ENCODE measurements around the gene NDE1. TPM values are rescaled to one million over a fixed set of nuclear protein-coding genes. Genes with fewer than 3 reads are reported as not detected.
"Not testable (repeated sequence)": the region's sequence is repeated elsewhere in the genome, so short reads cannot be mapped to it uniquely, and the experiment has no call there.

NDE1 gene
- total RNA-seq, 1 donor from 2014 or later, result 3.4 TPM

GRCh38 chr16:15618392-15618791 is 31.7 kb upstream of the NDE1 start:
- no peak for ATAC-seq
- DNase-seq (ENCODE audit: low spot score), result no peak

DNA sequence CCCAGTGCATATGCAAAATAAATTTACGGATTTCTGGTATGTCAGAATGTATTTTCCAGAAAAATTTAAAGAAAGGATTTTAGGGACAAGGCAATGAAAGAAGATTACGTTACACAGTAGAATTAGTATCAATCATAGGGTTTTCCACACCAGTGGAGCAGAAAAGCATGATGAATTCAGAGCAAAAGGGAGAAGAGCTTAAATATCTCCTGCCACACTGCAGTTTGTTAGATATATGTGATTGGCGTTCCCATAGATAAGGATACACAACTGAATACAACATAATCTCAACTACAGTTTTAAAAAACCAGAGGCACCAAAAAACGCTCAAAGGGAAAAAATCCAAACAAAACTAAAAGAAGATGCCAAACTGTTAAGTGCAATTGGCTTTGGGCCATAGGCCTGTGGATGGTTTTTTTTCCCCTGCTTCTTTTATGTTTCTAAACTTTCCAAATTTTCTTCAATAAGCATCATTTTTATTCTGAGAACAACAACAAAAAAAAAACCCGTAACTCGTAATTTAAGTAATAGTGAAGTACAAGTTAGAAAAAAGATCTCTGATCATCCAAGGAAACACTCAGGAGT is 29.3 kb upstream of the NDE1 start:
- ATAC-seq (no peak), DNase-seq (ENCODE audit: low spot score) (no peak)

- DNase-seq (ENCODE audit: low spot score) (no peak), ATAC-seq (no peak)
Measured at GRCh38 chr16:15621456-15621855, 28.6 kb upstream of the NDE1 start.

- no peak for DNase-seq (ENCODE audit: low spot score)
- no peak for ATAC-seq
Measured at GRCh38 chr16:15621889-15622288, 28.2 kb upstream of the NDE1 start.

DNA sequence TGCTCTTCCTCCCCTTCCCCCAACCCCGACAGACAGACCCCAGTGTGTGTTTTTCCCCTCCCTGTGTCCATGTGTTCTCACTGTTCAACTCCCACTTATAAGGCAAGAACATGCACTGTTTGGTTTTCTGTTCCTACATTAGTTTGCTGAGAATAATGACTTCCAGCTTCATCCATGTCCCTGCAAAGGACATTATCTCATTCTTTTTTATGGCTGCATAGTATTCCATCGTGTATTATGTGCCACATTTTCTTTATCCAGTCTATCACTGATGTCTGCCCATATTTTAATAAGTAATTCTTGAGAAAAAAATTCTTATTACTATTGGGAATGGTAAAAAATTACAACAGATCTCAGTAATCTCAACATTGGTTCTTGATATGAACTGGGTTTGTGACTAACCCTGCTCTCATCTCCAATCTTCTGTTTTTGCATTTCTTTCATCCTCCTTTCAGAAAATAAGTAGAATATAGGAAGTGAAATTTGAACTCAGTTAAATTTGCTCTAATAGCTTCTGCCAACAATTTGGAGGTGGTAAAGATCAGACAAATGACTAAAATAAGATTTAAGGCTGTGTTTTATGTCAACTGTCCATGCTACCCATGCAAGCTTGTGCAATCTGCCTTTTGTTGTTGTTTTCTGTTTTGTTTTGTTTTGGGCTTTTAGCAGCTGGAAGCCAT is 18.2 kb upstream of the NDE1 start:
- ATAC-seq (no peak), DNase-seq (ENCODE audit: low spot score) (no peak)

DNA sequence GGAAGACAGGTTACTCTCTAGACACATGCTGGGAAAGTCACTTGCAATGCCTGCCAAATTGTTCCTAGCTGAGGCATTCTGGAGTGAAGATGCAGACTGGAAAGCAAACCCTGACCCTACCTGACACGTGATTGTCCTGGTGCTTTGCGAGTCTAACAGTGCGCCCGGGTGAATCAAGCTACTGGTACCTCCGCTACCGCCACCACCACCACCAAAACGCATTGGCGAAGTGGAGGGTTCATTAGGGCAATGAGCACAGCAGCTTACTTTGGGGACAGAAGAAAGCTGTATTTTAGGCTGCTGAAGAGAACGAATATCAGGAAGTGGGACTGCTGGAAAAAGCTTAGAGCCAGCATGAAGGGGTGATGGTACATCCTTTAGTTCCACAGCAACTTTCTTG is 14.1 kb upstream of the NDE1 start:
- DNase-seq (ENCODE audit: low spot score) (no peak), ATAC-seq (no peak)

- no peak for ATAC-seq
- DNase-seq (ENCODE audit: low spot score), result no peak
Measured at GRCh38 chr16:15636392-15636873, 13.6 kb upstream of the NDE1 start.

DNA sequence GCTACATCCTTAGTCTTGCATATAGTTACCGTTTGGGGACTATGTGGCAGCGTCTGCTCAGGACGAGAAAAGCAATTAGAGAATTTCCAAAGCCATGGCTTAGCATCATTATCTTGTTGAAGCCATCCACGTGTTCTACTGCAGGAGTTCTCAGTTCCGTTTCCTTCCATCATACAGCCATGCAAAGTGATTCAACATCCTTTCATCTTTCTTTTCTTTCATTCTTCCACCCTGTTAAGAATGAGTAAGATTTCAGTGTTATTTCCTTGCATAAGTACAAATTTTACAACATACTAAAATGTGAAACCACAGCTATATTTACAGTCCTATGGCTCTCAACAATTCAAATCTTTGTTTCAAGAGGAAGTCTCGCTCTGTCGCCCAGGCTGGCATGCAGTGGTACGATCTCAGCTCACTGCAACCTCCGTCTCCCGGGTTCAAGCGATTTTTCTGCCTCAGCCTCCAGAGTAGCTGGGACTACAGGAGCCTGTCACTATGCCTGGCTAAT is 10.9 kb upstream of the NDE1 start:
- ATAC-seq, result no peak

GRCh38 chr16:15640966-15641365 is 9.1 kb upstream of the NDE1 start:
- ATAC-seq, result no peak
- DNase-seq (ENCODE audit: low spot score), result no peak

More for the DNA sequence above, 10.9 kb upstream of the NDE1 start:
- DNase-seq (ENCODE audit: low spot score), result no peak

- ATAC-seq, result no peak
- DNase-seq (ENCODE audit: low spot score), result no peak
Measured at GRCh38 chr16:15641753-15642556, 8.1 kb upstream of the NDE1 start.

- DNase-seq (ENCODE audit: low spot score), result peak; percentile 81
- peak; percentile 54 for ATAC-seq
Measured at GRCh38 chr16:15642557-15643047, 7.4 kb upstream of the NDE1 start.

DNA sequence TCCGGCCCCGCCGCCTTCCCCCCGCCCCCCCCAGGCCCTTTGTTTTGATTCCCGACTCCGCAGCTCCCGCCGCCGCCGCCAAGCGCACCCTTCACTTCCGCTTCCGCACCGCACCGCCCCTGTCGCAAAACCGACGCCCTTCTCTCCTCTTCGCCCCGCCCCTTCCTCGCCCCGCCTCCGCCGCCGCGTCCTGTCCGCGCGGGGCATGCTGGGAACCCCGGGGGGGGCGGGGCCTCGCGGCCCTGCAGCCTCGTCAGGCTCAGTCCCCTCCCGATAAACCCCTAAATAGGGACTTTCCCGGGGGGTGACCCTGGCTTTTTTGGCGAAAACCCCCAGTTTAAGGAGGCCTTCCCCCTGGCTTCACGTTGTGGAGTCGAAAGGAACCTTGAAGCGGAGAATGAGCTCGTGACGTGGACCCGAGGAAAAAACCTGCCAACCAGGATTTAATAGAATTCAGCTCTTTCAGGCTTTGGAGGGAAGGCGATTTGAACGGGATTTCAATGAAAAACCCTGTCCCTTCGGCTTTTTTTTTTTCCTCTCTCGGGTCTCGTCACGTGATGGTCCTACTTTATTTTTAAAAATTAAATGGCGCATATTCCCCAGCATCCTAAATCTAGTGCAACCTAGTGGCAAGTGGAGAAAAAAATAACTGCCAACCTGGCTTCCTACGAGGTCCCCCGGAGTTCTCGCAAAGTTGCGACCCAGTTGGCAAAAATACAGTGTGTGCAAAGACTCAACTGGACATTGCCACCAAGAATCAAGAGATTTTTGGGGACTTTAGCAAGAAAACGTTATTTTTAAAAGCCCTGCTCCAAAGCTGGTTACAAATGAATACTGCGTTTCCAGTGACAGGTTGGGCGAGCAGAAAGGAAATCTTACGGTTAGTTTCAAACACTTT is 6.7 kb upstream of the NDE1 start, which contains the start of gene MARF1:
TSS of gene MARF1 (minus strand) at position 107 of the 898 bp plus-strand sequence. CDS start 3,921 bp downstream, outside the sequence.
- ATAC-seq (peak; percentile 96), DNase-seq (ENCODE audit: low spot score) (peak; percentile 98)

GRCh38 chr16:15643946-15644250 is 6.1 kb upstream of the NDE1 start:
- DNase-seq (ENCODE audit: low spot score), result no peak

GRCh38 chr16:15644267-15644961 is 5.6 kb upstream of the NDE1 start:
- ATAC-seq, result no peak
- DNase-seq (ENCODE audit: low spot score), result no peak

More at GRCh38 chr16:15643946-15644250, 6.1 kb upstream of the NDE1 start:
- no peak for ATAC-seq

DNA sequence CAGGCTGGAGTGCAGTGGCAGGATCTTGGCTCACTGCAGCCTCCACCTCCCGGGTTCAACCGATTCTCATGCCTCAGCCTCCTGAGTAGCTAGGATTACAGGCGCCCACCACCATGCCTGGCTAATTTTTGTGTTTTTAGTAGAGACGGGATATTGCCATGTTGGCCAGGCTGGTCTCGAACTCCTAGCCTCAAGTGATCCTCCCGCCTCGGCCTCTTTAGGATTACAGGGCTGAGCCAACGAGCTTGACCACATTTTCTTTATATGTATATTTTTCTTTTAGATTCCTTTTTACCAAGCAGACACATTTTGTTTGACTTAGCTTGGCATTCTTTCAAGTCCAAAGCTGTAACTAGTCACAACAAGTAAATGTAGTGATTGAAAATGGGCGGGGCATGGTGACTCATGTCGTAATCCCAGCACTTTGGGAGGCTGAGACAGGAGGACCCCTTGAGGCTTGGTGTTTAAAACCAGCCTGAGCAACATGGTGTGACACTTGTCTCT is 5.0 kb upstream of the NDE1 start:
- DNase-seq (ENCODE audit: low spot score), result not testable (repeated sequence)

DNA sequence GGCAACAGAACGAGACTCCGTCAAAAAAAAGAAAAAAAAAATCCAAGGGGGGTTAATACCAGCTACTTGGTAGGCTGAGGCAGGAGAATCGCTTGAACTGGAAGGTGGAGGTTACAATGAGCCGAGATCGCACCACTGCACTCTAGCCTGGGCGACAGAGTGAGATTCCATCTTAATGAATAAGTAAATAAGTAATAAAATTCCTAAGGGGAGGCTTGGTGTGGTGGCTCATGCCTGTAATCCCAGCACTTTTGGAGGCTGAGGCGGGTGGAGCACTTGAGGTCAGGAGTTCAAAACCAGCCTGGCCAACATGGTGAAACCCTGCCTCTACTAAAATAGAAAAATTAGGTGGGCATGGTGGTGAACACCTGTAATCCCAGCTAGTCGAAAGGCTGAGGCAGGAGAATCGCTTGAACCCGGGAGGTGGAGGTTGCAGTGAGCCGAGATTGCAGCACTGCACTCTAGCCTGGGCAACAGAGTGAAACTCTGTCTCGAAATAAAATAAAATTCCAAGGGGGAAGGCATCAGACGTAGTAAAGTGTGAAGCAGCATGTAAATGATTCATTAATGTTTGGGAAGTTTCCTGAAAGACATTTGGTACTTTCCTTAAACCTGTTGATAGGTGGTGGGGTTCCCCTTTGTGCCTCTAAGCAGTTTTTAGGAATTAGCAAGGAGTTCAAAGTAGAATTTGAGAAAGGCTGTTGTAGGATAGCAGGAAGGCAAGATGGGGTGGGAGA is 3.3 kb upstream of the NDE1 start:
- DNase-seq (ENCODE audit: low spot score); ATAC-seq: not testable (repeated sequence)

More for the DNA sequence above, 5.0 kb upstream of the NDE1 start:
- not testable (repeated sequence) for ATAC-seq

- no peak for DNase-seq (ENCODE audit: low spot score)
- no peak for ATAC-seq
Measured at GRCh38 chr16:15647294-15648014, 2.6 kb upstream of the NDE1 start.

DNA sequence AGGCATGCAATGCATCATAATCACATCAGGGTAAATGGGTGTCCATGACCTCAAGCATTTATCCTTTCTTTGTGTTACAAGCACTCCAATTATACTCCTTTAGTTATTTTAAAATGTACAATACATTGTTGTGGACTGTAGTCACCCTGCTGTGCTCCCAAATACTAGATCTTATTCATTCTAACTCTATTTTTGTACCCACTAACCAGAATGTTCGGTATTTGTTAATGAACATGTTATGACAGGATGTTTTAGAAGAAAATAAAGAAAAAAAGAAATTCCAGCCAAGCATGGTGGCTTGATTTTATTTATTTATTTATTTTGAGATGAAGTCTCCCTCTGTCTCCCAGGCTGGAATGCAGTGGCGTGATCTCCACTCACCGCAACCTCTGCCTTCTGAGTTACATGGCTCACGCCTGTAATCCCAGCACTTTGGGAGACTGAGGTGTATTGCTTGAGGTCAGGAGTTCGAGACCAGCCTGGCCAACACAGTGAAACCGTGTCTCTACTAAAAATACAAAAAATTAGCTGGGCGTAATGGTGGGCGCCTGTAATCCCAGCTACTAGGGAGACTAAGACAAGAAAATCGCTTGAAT is 1.8 kb upstream of the NDE1 start:
- ATAC-seq, result no peak
- DNase-seq (ENCODE audit: low spot score), result no peak
